Measurements from ENCODE around the gene TRAK2. TPM values are rescaled to one million over a fixed set of nuclear protein-coding genes. Genes with fewer than 3 reads are reported as not detected.

Gene TRAK2
- total and polyA plus RNA-seq, 2 donors (not counting 3 experiments of a cell fraction or from before 2014, with no cell fraction given): 9.7 to 35.7 TPM

- no TSS peak for BruUV-seq (replicated peaks)
- no peaks in the 10 kb centered on the region for H3K9me3 ChIP-seq (replicated peaks; ENCODE audit: control insufficient read depth, insufficient read depth, low read length)
- no peaks in the 10 kb centered on the region for H4K20me1 ChIP-seq (replicated peaks; ENCODE audit: control insufficient read depth, extremely low read depth, insufficient read depth, low read length)
- dilution Hi-C loops (cut with MboI; ENCODE audit: extremely low pct_ligation_motif_present, low sequenced_read_pairs) (no loop called here), intact Hi-C loops (cut with micrococcal nuclease) (no loop called here)
- H3K9ac ChIP-seq (replicated peaks; ENCODE audit: extremely low read depth, insufficient read depth, low read length): no peak overlapping the region
- TF ChIP-seq GATA2 (IDR thresholded peaks at IDR 0.05; ENCODE audit: insufficient read depth, insufficient read length, low read depth, low read length) (no peak), MAX (IDR thresholded peaks at IDR 0.05; ENCODE audit: insufficient read depth, insufficient read length) (no peak), FOS (IDR thresholded peaks at IDR 0.05; ENCODE audit: borderline replicate concordance, insufficient read depth, low read length) (no peak)
- H3K4me2 ChIP-seq (ENCODE audit: insufficient read depth, low read length): no peak overlapping the region
- no peaks in the 10 kb centered on the region for H3K9me1 ChIP-seq (replicated peaks; ENCODE audit: control insufficient read depth, extremely low read depth, insufficient read depth, low read length)
- peaks cover 17% of the 10 kb centered on the region for H3K79me2 ChIP-seq (ENCODE audit: control insufficient read depth, insufficient read depth, low read length)
- peaks cover 27% of the 10 kb centered on the region for H3K4me1 ChIP-seq (ENCODE audit: control insufficient read depth, extremely low read depth, insufficient read depth, low read length)
- no peak overlapping the region for H3K27ac ChIP-seq (ENCODE audit: insufficient read depth, low read depth, low read length)
- CTCF ChIA-PET: no interaction called here
- no peak for DNase-seq (ENCODE audit: low read depth, low spot score)
- no peak for FAIRE-seq
- no peak overlapping the region for H2AFZ ChIP-seq (ENCODE audit: low read depth, low read length)
- no peak overlapping the region for H3K4me3 ChIP-seq (replicated peaks in 1 of 3; ENCODE audit: insufficient read depth in 1 of 3, low read depth in 1 of 3, low read length in 3 of 3)
- POLR2A ChIA-PET: no interaction called here
- no peaks in the 10 kb centered on the region for H3K27me3 ChIP-seq (ENCODE audit: control insufficient read depth in 2 of 2, insufficient read depth in 2 of 2, low read length in 2 of 2)
- peaks cover 0 to 4% of the 10 kb centered on the region in 2 experiments for H3K36me3 ChIP-seq (ENCODE audit: control insufficient read depth in 2 of 2, extremely low read depth in 1 of 2, insufficient read depth in 2 of 2, low read length in 2 of 2)
Measured at GRCh38 chr2:201411421-201411820, 39.8 kb downstream of the TRAK2 start.

GRCh38 chr2:201408931-201409330 lies 42.3 kb downstream of the TRAK2 start:
- ChIA-PET POLR2A (no interaction called here), CTCF (no interaction called here)
- H3K27me3 ChIP-seq (ENCODE audit: control insufficient read depth in 2 of 2, insufficient read depth in 2 of 2, low read length in 2 of 2): no peaks in the 10 kb centered on the region
- H3K4me3 ChIP-seq (replicated peaks in 1 of 3; ENCODE audit: insufficient read depth in 1 of 3, low read depth in 1 of 3, low read length in 3 of 3): no peak overlapping the region
- no peak overlapping the region for H2AFZ ChIP-seq (ENCODE audit: low read depth, low read length)
- H3K4me2 ChIP-seq (ENCODE audit: insufficient read depth, low read length): no peak overlapping the region
- TF ChIP-seq EZH2 (IDR thresholded peaks at IDR 0.05; ENCODE audit: borderline replicate concordance, low read depth, low read length, severe bottlenecking): no peak
- TF ChIP-seq CTCF (IDR thresholded peaks at IDR 0.05; ENCODE audit: extremely low read depth in 1 of 2, insufficient read depth in 1 of 2, low read depth in 1 of 2, low read length in 2 of 2): no peak
- no peak for TF ChIP-seq POLR2A (IDR thresholded peaks at IDR 0.05; ENCODE audit: low read depth, low read length)
- no peak for TF ChIP-seq FOS (IDR thresholded peaks at IDR 0.05; ENCODE audit: borderline replicate concordance, insufficient read depth, low read length)
- no peak for TF ChIP-seq POLR2AphosphoS5 (IDR thresholded peaks at IDR 0.05; ENCODE audit: insufficient read depth, low read depth, low read length)
- no peak for TF ChIP-seq MYC (IDR thresholded peaks at IDR 0.05; ENCODE audit: low read depth, low read length)
- no peak for TF ChIP-seq JUN (IDR thresholded peaks at IDR 0.05; ENCODE audit: borderline replicate concordance, insufficient read depth, insufficient read length, low read depth)
- TF ChIP-seq MAX (IDR thresholded peaks at IDR 0.05; ENCODE audit: insufficient read depth, insufficient read length): no peak
- TF ChIP-seq GATA2 (IDR thresholded peaks at IDR 0.05; ENCODE audit: insufficient read depth, insufficient read length, low read depth, low read length): no peak
- no peaks in the 10 kb centered on the region for H3K9me1 ChIP-seq (replicated peaks; ENCODE audit: control insufficient read depth, extremely low read depth, insufficient read depth, low read length)
- no TSS peak for BruUV-seq (replicated peaks)
- H4K20me1 ChIP-seq (replicated peaks; ENCODE audit: control insufficient read depth, extremely low read depth, insufficient read depth, low read length): no peaks in the 10 kb centered on the region
- dilution Hi-C loops (cut with MboI; ENCODE audit: extremely low pct_ligation_motif_present, low sequenced_read_pairs): no loop called here
- peaks cover 8% of the 10 kb centered on the region for H3K79me2 ChIP-seq (ENCODE audit: control insufficient read depth, insufficient read depth, low read length)
- no peak overlapping the region for H3K27ac ChIP-seq (ENCODE audit: insufficient read depth, low read depth, low read length)
- intact Hi-C loops (cut with micrococcal nuclease): no loop called here
- H3K4me1 ChIP-seq (ENCODE audit: control insufficient read depth, extremely low read depth, insufficient read depth, low read length): peaks cover 9% of the 10 kb centered on the region
- no peaks in the 10 kb centered on the region for H3K9me3 ChIP-seq (replicated peaks; ENCODE audit: control insufficient read depth, insufficient read depth, low read length)
- H3K36me3 ChIP-seq (ENCODE audit: control insufficient read depth in 2 of 2, extremely low read depth in 1 of 2, insufficient read depth in 2 of 2, low read length in 2 of 2): peaks cover 0 to 4% of the 10 kb centered on the region in 2 experiments
- FAIRE-seq: no peak
- H3K9ac ChIP-seq (replicated peaks; ENCODE audit: extremely low read depth, insufficient read depth, low read length): no peak overlapping the region
- no peak for DNase-seq (ENCODE audit: low read depth, low spot score)

All from endothelial cell of umbilical vein (primary cell).